Measurements from ENCODE around the gene ASGR2. TPM values are rescaled to one million over a fixed set of nuclear protein-coding genes. Genes with fewer than 3 reads are reported as not detected.

Gene ASGR2
- total RNA-seq, 6 donors from 2014 or later, result 0.98 to 3.9 (median 1.8) TPM

GRCh38 chr17:7077911-7078546 is 36.6 kb downstream of the ASGR2 start:
- Histone ChIP-seq H3K4me3 (no peak overlapping the region), H3K4me1 (peaks cover 0 to 9% (median 0%) of the 10 kb centered on the region in 4 donors), H3K27ac (no peak overlapping the region), H3K36me3 (no peaks in the 10 kb centered on the region), H3K9me3 (no peaks in the 10 kb centered on the region), H3K27me3 (no peaks in the 10 kb centered on the region)
- DNase-seq, result peak in 1 of 2 donors; percentile 29
- WGBS, 2 donors, result 83 to 87% methylated on average over 5 to 7 of the region's 7 CpGs
- no peak for TF ChIP-seq POLR2AphosphoS5 (IDR thresholded peaks at IDR 0.05)
- TF ChIP-seq EP300 (IDR thresholded peaks at IDR 0.05), result no peak
- TF ChIP-seq CTCF (IDR thresholded peaks at IDR 0.05), result no peak
- TF ChIP-seq POLR2A (IDR thresholded peaks at IDR 0.05), result no peak
- ATAC-seq (ENCODE audit: low FRiP score in 2 of 2), result no peak

GRCh38 chr17:7074931-7075330 is 39.7 kb downstream of the ASGR2 start:
- Histone ChIP-seq H3K36me3 (no peaks in the 10 kb centered on the region), H3K4me3 (no peak overlapping the region), H3K27me3 (no peaks in the 10 kb centered on the region), H3K4me1 (peaks cover 0 to 1% (median 0%) of the 10 kb centered on the region in 4 donors), H3K27ac (no peak overlapping the region), H3K9me3 (no peaks in the 10 kb centered on the region)
- WGBS, 2 donors, result 82 to 87% methylated on average over 7 to 14 of the region's 14 CpGs
- DNase-seq, result no peak
- TF ChIP-seq EP300 (IDR thresholded peaks at IDR 0.05), result no peak
- no peak for TF ChIP-seq POLR2A (IDR thresholded peaks at IDR 0.05)
- TF ChIP-seq POLR2AphosphoS5 (IDR thresholded peaks at IDR 0.05), result no peak
- no peak for TF ChIP-seq CTCF (IDR thresholded peaks at IDR 0.05)
- no peak for ATAC-seq (ENCODE audit: low FRiP score in 2 of 2)

GRCh38 chr17:7072406-7072805 is 42.2 kb downstream of the ASGR2 start:
- Histone ChIP-seq H3K4me3 (no peak overlapping the region), H3K4me1 (no peaks in the 10 kb centered on the region), H3K27ac (no peak overlapping the region), H3K9me3 (peaks cover 4 to 11% (median 5%) of the 10 kb centered on the region in 4 donors), H3K36me3 (no peaks in the 10 kb centered on the region), H3K27me3 (no peaks in the 10 kb centered on the region)
- WGBS, 2 donors, result 90 to 97% methylated on average over 2 of the region's 2 CpGs
- no peak for TF ChIP-seq POLR2A (IDR thresholded peaks at IDR 0.05)
- no peak for TF ChIP-seq CTCF (IDR thresholded peaks at IDR 0.05)
- no peak for TF ChIP-seq POLR2AphosphoS5 (IDR thresholded peaks at IDR 0.05)
- TF ChIP-seq EP300 (IDR thresholded peaks at IDR 0.05), result no peak
- ATAC-seq (ENCODE audit: low FRiP score in 2 of 2), result no peak
- DNase-seq, result no peak

- Histone ChIP-seq H3K27me3 (no peaks in the 10 kb centered on the region), H3K36me3 (no peaks in the 10 kb centered on the region), H3K9me3 (peaks cover 4 to 11% (median 5%) of the 10 kb centered on the region in 4 donors), H3K4me1 (no peaks in the 10 kb centered on the region), H3K4me3 (no peak overlapping the region), H3K27ac (no peak overlapping the region)
- no peak for ATAC-seq (ENCODE audit: low FRiP score in 2 of 2)
- TF ChIP-seq POLR2A (IDR thresholded peaks at IDR 0.05) (no peak), CTCF (IDR thresholded peaks at IDR 0.05) (no peak), EP300 (IDR thresholded peaks at IDR 0.05) (no peak), POLR2AphosphoS5 (IDR thresholded peaks at IDR 0.05) (no peak)
- WGBS, 2 donors, result 64 to 76% methylated on average over 1 to 3 of the region's 3 CpGs
- DNase-seq, result no peak
These were observed 43.9 kb downstream of the ASGR2 start for GRCh38 chr17:7070712-7071111.

GRCh38 chr17:7068268-7068667 is 46.4 kb downstream of the ASGR2 start:
- TF ChIP-seq POLR2A (IDR thresholded peaks at IDR 0.05) (no peak), CTCF (IDR thresholded peaks at IDR 0.05) (no peak), EP300 (IDR thresholded peaks at IDR 0.05) (no peak), POLR2AphosphoS5 (IDR thresholded peaks at IDR 0.05) (no peak)
- Histone ChIP-seq H3K27me3 (no peaks in the 10 kb centered on the region), H3K4me3 (no peak overlapping the region), H3K4me1 (no peaks in the 10 kb centered on the region), H3K27ac (no peak overlapping the region), H3K36me3 (no peaks in the 10 kb centered on the region), H3K9me3 (peaks cover 4 to 11% (median 5%) of the 10 kb centered on the region in 4 donors)
- WGBS, 2 donors, result 11 to 26% methylated on average over 1 of the region's 1 CpG
- no peak for DNase-seq
- ATAC-seq (ENCODE audit: low FRiP score in 2 of 2), result no peak
